ENCODE measurements around the gene ITCH.

- TF ChIP-seq POLR2AphosphoS5 (IDR thresholded peaks at IDR 0.05; ENCODE audit: low read depth, low read length), result no peak
- TF ChIP-seq POLR2A (IDR thresholded peaks at IDR 0.05; ENCODE audit: low read depth, low read length), result no peak
Measured at GRCh38 chr20:34334654-34335407, 28.2 kb upstream of the ITCH start.
